SK-N-SH treated with all-trans-retinoic acid at 6 μM for 48 hours (cell line): ENCODE data around the gene CSH1.
"Not testable (repeated sequence)": the region's sequence is repeated elsewhere in the genome, so short reads cannot be mapped to it uniquely, and the experiment has no call there.

ENCODE experiments used
- ARNTL ChIP-seq: fragments of 450-650 bp; formaldehyde crosslinking; IDR thresholded peaks from 2 replicates; pipeline ENCODE4 v1.5.0; 2020; ENCODE audit warnings: low read depth, mild to moderate bottlenecking, moderate library complexity, borderline replicate concordance
- BACH2 ChIP-seq: fragments of 250-450 bp; sonication (Bioruptor Pico); IDR thresholded peaks from 2 replicates; pipeline ENCODE4 v1.9.0; 2021; ENCODE audit warnings: mild to moderate bottlenecking, borderline replicate concordance
- GLIS3 ChIP-seq: fragments of 250-450 bp; sonication (Bioruptor Pico); IDR thresholded peaks from 2 replicates; pipeline ENCODE4 v1.5.0; 2020; ENCODE audit warnings: mild to moderate bottlenecking, moderate library complexity
- ISL1 ChIP-seq: fragments of 250-450 bp; sonication (Bioruptor Pico); IDR thresholded peaks from 2 replicates; pipeline ENCODE4 v2.1.2; 2022; ENCODE audit warnings: mild to moderate bottlenecking, moderate library complexity
- OSR1 ChIP-seq: fragments of 250-450 bp; sonication (Bioruptor Pico); IDR thresholded peaks from 2 replicates; pipeline ENCODE4 v1.8.0; 2022; ENCODE audit warnings: moderate library complexity, mild to moderate bottlenecking, inconsistent platforms
- RARB ChIP-seq: fragments of 250-450 bp; sonication (Bioruptor Pico); IDR thresholded peaks from 2 replicates; pipeline ENCODE4 v1.8.0; 2021; ENCODE audit warnings: mild to moderate bottlenecking, moderate library complexity
- TOX ChIP-seq: fragments of 250-450 bp; sonication (Bioruptor Pico); IDR thresholded peaks from 2 replicates; pipeline ENCODE4 v1.8.0; 2021; ENCODE audit warnings: mild to moderate bottlenecking, moderate library complexity, borderline replicate concordance
- ZNF70 ChIP-seq: fragments of 450-650 bp; formaldehyde crosslinking; IDR thresholded peaks from 2 replicates; pipeline ENCODE4 v1.5.0; 2020; ENCODE audit warnings: mild to moderate bottlenecking, moderate library complexity
- ZNF8 ChIP-seq: fragments of 450-650 bp; formaldehyde crosslinking; IDR thresholded peaks from 2 replicates; pipeline ENCODE4 v1.5.0; 2020; ENCODE audit warnings: mild to moderate bottlenecking, moderate library complexity
- TF ChIP-seq, protein P1 (sequence below): fragments of 250-450 bp; sonication (Bioruptor Pico); IDR thresholded peaks from 2 replicates; pipeline ENCODE4 v1.8.0; 2020; ENCODE audit warnings: mild to moderate bottlenecking, moderate library complexity, borderline replicate concordance

DNA sequence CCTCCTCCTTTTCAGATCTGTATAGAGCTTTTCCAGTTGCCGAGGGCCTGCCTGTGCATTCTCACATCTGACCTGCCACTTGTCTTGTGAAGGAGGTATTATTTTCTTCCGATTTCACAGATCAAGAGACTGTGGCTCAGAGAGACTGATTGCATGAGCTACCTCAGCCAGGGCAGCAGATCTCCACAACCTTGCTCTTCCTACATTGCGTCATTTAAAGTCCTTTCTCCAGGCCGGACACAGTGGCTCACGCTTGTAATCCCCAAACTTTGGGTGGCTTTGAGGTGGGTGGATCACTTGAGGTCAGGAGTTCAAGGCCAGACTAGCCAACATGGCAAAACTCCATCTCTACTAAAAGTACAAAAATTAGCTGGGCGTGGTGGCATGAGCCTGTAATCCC is 23.7 kb upstream of the CSH1 start:
- not testable (repeated sequence) for TF ChIP-seq ZNF70 (CRISPR knock-in tag); GLIS3 (CRISPR knock-in tag); TOX (CRISPR knock-in tag); ZNF8 (CRISPR knock-in tag); ISL1 (CRISPR knock-in tag); BACH2 (CRISPR knock-in tag); OSR1; ARNTL; RARB
- TF ChIP-seq, protein P1, sequence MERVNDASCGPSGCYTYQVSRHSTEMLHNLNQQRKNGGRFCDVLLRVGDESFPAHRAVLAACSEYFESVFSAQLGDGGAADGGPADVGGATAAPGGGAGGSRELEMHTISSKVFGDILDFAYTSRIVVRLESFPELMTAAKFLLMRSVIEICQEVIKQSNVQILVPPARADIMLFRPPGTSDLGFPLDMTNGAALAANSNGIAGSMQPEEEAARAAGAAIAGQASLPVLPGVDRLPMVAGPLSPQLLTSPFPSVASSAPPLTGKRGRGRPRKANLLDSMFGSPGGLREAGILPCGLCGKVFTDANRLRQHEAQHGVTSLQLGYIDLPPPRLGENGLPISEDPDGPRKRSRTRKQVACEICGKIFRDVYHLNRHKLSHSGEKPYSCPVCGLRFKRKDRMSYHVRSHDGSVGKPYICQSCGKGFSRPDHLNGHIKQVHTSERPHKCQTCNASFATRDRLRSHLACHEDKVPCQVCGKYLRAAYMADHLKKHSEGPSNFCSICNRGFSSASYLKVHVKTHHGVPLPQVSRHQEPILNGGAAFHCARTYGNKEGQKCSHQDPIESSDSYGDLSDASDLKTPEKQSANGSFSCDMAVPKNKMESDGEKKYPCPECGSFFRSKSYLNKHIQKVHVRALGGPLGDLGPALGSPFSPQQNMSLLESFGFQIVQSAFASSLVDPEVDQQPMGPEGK = not testable (repeated sequence)
